NAMALWA (cell line): ENCODE results near the gene AWAT1.
"Not testable (repeated sequence)": the region's sequence is repeated elsewhere in the genome, so short reads cannot be mapped to it uniquely, and the experiment has no call there.

ENCODE experiments used
- DNase-seq: peaks from one replicate; pipeline ENCODE4 v3.0.0-alpha.2; 2015; ENCODE audit warnings: low spot score

Gene AWAT1

DNA sequence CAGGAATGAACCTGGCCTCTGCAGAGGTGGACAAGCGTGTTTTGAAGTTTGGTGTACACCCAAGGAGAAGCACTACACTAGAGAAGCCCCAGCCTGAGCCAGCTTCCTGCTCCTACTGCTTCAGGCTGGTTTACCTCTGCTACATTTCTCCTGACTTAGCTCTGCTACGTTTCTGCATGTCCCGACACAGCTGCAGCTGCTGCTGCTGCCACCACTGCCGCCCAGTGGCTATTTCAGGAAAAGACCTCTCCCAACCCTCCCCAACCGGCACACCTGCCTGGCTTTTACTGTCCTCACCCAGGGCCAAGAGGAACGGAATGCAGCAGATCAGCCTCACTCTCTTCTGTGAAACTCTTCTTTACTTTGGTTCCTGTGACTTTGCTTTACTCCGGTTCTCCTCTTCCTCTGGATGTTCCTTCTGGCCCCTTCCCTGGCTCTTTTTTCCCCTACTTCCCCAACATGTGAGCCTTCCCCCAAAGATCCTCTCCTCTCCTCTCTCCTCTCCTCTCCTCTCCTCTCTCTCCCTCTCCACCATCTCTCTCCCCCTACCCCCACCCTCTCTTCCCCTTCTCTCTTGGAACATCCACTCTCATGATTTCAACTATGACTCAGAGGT, 28.6 kb downstream of the AWAT1 start:
- peak; percentile 62 for DNase-seq

DNA sequence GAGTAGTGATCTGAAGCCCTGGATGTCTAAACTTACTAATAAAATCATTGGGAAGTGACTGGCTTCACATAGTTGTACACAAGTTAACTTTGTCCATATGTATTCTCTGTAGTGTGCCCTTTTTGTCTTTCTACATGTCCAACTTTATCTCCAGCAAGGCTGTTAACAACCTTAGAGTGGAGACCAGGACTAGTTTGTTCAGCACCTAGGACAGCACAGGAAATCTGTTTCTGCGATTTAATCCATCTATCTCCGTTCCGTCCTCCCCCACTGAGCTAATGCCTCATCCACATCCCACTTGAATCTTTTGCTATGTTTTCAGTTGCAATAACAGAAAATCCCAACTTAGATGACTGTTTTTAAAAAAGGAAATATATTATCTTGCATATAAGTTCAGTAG, 30.3 kb downstream of the AWAT1 start:
- no peak for DNase-seq

DNA sequence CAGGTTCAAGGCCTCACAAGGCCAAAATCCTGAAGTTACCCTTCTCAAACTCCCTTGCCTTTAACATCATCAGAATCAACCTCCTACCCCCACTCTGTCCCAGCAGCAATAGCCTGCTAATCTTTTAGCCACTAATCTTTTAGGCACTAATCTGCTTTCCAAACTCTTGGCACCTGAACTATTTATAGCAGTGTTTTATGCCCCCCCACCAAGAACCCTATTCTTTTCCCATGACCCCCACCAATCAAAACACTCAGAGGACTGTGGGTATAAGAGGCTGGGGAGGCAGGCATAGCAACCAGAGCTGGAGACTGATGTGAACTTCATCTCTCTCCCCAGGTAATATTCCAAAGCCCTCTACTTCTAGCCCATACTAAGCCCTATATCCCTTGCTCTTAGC, 33.6 kb downstream of the AWAT1 start, which contains the start of gene ARR3:
TSS of gene ARR3 (plus strand) at position 301 of the 400 bp plus-strand sequence. CDS start 1,052 bp downstream, outside the sequence.
- no peak for DNase-seq

DNA sequence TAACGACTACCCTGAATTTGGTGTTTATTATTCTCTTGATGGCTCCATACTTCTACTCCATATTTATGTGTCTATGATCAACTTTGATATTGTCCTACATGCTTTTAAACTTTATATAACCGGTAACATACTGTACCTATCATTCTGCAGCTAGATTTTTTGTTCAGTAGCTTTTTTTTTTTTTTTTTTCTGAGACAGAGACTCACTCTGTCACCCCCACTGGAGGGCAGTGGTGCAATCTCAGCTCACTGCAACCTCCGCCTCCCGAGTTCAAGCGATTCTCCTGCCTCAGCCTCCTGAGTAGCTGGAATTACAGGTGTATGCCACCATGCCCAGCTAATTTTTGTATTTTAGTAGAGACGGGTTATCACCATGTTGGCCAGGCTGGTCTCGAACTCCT, 39.6 kb downstream of the AWAT1 start:
- DNase-seq, result not testable (repeated sequence)

DNA sequence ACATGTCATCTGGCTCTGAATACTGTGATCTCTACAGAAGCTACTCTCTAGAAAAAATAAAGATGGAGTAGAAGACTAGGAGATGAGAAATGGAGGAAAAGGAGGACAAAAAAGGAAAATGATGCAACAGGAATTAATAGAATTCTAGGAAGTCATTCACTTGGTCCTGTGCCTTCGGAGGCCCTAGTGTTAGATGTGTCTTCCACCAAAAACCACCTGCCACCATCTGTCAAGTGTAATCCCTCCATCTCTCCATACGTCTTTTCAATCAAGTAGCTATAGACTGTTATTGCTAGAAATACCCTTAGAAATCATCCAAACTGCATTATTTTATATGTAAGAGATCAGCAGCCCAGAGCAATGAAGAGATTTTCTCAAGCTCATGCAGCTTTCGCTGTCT, 44.6 kb downstream of the AWAT1 start:
- DNase-seq, result no peak

DNA sequence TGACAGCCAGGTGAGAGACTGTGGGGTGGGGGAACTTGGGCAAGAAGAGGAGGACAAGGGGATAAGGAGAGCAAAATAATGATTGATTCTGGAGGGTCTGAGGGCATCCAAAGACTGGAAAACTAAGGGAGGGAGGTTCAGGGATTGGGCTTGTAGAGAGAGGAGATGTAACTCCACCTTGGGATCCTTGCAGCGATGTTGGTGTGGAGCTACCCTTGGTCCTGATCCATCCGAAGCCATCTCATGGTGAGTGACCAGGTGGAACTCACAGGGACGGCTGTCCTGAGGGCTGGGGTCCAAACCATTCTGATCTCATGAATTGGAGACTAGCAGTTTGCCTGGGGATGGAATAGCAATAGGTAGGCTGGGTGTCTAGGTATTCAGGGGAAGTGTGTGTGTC, 46.1 kb downstream of the AWAT1 start:
- DNase-seq, result no peak

DNA sequence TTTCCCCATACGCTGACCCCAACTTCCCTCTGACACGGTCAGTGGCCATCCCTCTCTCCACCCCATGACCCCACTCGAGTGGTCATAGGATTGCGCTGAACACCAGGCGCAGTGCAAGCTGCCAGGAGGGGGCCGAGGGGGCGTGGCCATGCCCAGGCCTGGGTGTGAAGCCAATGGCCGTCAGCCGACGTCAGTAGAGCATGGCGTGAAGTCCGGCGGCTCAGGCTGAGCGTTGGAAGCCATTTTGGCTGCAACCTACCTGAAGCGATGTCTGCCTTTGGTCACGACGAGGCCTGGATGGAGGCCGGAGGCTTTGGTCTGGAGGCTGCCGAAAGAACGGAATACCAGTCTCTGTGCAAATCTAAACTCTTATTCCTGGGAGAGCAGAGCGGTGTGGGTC, 47.5 kb downstream of the AWAT1 start, which contains the start of gene RAB41:
TSS of gene RAB41 (plus strand) at position 222 of the 400 bp plus-strand sequence. CDS start at position 268, 46 bp downstream.
- no peak for DNase-seq

DNA sequence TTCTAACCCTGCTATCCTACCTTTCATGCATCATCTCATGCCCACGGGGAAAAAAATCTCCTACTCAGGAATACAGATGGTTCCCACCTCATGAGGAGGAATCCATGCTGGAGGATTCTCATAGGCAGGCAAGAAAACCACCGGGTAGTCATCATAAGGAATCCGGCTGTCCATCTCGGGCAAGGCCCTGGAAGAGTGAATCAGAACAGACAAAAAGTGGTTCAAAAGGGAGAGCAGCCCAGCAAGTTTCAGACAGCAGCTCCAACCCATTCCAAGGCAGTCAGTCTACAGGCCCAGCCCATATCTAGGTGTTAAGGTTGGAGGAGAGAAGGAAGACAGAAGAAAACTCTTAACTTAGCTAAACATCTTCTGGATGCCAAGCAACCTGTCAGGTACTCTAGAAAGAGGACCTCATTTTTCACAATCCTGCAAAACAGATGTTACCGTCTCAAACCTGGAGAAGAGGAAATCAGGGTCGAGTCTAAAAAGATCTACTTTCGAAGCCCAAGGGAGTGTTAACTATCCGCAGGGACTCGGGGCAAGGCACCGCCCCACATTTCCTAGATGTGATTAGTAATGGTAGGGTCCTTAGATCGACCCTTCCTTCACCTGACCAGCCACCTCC, 54.8 kb downstream of the AWAT1 start:
- no peak for DNase-seq
